Liver (tissue), 9 donors: ENCODE data around the gene CD79B. TPM values are rescaled to one million over a fixed set of nuclear protein-coding genes. Genes with fewer than 3 reads are reported as not detected.

Experiments used
- DNase-seq: peaks from one replicate; pipeline ENCODE4 v3.0.0-alpha.2; 2017; ENCODE audit warnings: low spot score
- H3K27ac ChIP-seq, 2 donors: one replicate each; pipeline ENCODE4 v1.7.0; 2013; ENCODE audit warnings: inconsistent platforms in 2 of 2, low read length in 2 of 2, control low read depth in 1 of 2, low read depth in 1 of 2, mild to moderate bottlenecking in 1 of 2
- H3K27me3 ChIP-seq, 4 donors: one replicate each; pipeline versions ENCODE4 v1.6.1 to v1.7.0; 2013; ENCODE audit warnings: low read length in 3 of 4, inconsistent platforms in 1 of 4, mild to moderate bottlenecking in 1 of 4, moderate library complexity in 1 of 4; ENCODE audit not compliant: control insufficient read depth in 4 of 4, insufficient read depth in 4 of 4
- H3K36me3 ChIP-seq, 4 donors: one replicate each; pipeline versions ENCODE4 v1.6.1 to v1.7.0; 2013; ENCODE audit warnings: low read length in 3 of 4, mild to moderate bottlenecking in 3 of 4, low read depth in 1 of 4, moderate library complexity in 1 of 4; ENCODE audit not compliant: control insufficient read depth in 4 of 4, insufficient read depth in 3 of 4
- H3K4me1 ChIP-seq, 4 donors: one replicate each; pipeline versions ENCODE4 v1.6.1 to v1.7.0; 2013; ENCODE audit warnings: low read length in 3 of 4, mild to moderate bottlenecking in 3 of 4, moderate library complexity in 1 of 4; ENCODE audit not compliant: control insufficient read depth in 4 of 4, insufficient read depth in 4 of 4
- H3K4me3 ChIP-seq, 3 donors: one replicate each; pipeline versions ENCODE4 v1.6.1 to v1.7.0; 2013; ENCODE audit warnings: low read length in 3 of 3, control low read depth in 1 of 3, low read depth in 1 of 3, mild to moderate bottlenecking in 1 of 3
- H3K9ac ChIP-seq, 2 donors: one replicate each; pipeline ENCODE4 v1.7.0; 2013; ENCODE audit warnings: low read length in 2 of 2, mild to moderate bottlenecking in 2 of 2, moderate library complexity in 2 of 2, control low read depth in 1 of 2, low read depth in 1 of 2
- H3K9me3 ChIP-seq, 4 donors: one replicate each; pipeline versions ENCODE4 v1.6.1 to v1.7.0; 2013; ENCODE audit warnings: low read length in 3 of 4; ENCODE audit not compliant: control insufficient read depth in 4 of 4
- EGR1 ChIP-seq, 2 donors: IDR thresholded peaks; 2 replicates each; pipeline ENCODE4 v1.6.1; 2016 to 2018; ENCODE audit warnings: antibody characterized with exemption in 2 of 2, low read depth in 2 of 2
- FOXA1 ChIP-seq: IDR thresholded peaks from 2 replicates; pipeline ENCODE4 v1.6.1; 2016; ENCODE audit warnings: antibody characterized with exemption
- FOXA2 ChIP-seq: IDR thresholded peaks from 2 replicates; pipeline ENCODE4 v1.6.1; 2016; ENCODE audit warnings: antibody characterized with exemption
- GABPA ChIP-seq, 2 donors: IDR thresholded peaks in 1 of 2; conservative IDR thresholded peaks in 1 of 2; 2 replicates each; pipeline ENCODE4 v1.6.1; 2016; ENCODE audit warnings: antibody characterized with exemption in 2 of 2, mild to moderate bottlenecking in 1 of 2, moderate library complexity in 1 of 2
- HNF4A ChIP-seq, 2 donors: conservative IDR thresholded peaks; 2 replicates each; pipeline ENCODE4 v1.6.1; 2016; ENCODE audit warnings: antibody characterized with exemption in 2 of 2, mild to moderate bottlenecking in 2 of 2
- HNF4G ChIP-seq: IDR thresholded peaks from 2 replicates; pipeline ENCODE4 v1.6.1; 2016; ENCODE audit warnings: antibody characterized with exemption
- MAX ChIP-seq: IDR thresholded peaks from 2 replicates; pipeline ENCODE4 v1.6.1; 2016; ENCODE audit warnings: antibody characterized with exemption
- NR2F2 ChIP-seq: IDR thresholded peaks from 2 replicates; pipeline ENCODE4 v1.6.1; 2016; ENCODE audit warnings: antibody characterized with exemption
- RAD21 ChIP-seq, 2 donors: IDR thresholded peaks; 2 replicates each; pipeline ENCODE4 v1.6.1; 2016; ENCODE audit warnings: antibody characterized with exemption in 2 of 2, mild to moderate bottlenecking in 2 of 2
- RXRA ChIP-seq, 2 donors: IDR thresholded peaks; 2 replicates each; pipeline ENCODE4 v1.6.1; 2017 to 2018; ENCODE audit warnings: antibody characterized with exemption in 2 of 2, mild to moderate bottlenecking in 1 of 2
- SP1 ChIP-seq: IDR thresholded peaks from 2 replicates; pipeline ENCODE4 v1.6.1; 2018; ENCODE audit warnings: antibody characterized with exemption, mild to moderate bottlenecking
- TAF1 ChIP-seq: conservative IDR thresholded peaks from 2 replicates; pipeline ENCODE4 v1.6.1; 2016; ENCODE audit warnings: antibody characterized with exemption, mild to moderate bottlenecking
- YY1 ChIP-seq: IDR thresholded peaks from 2 replicates; pipeline ENCODE4 v1.6.1; 2016; ENCODE audit warnings: antibody characterized with exemption, mild to moderate bottlenecking
- ZBTB33 ChIP-seq: IDR thresholded peaks from 2 replicates; pipeline ENCODE4 v1.6.1; 2016; ENCODE audit warnings: antibody characterized with exemption
- WGBS: extraction: QIAGEN DNeasy Blood & Tissue Kit; methylation state at CpG from one replicate; pipeline ENCODE4 v1.1.7; 2013; 5-methylcytosine and 5-hydroxymethylcytosine counted together
- polyA plus RNA-seq, 2 donors: library from polyadenylated mRNA; stranded (reverse) in 1 of 2; unstranded in 1 of 2; fragments of 200-250 nt in 1 of 2; fragments of >200 nt in 1 of 2; fragmentation: Nextera tagmentation in 1 of 2; extraction: Ambion mirVana in 1 of 2; gene quantifications; one replicate each; pipeline versions ENCODE4 v1.2.1 to v1.2.3, GENCODE V29; 2013 to 2015
- total RNA-seq, 2 donors: library from RNA; depleted of rRNA; stranded (reverse); fragments of >200 nt; gene quantifications; one replicate each; pipeline ENCODE4 v1.2.3, GENCODE V29; 2014
- TF ChIP-seq, protein P1 (sequence below): IDR thresholded peaks from 2 replicates; pipeline ENCODE4 v1.6.1; 2016; ENCODE audit warnings: antibody characterized with exemption
- TF ChIP-seq, protein P2 (sequence below): IDR thresholded peaks from 2 replicates; pipeline ENCODE4 v1.6.1; 2016; ENCODE audit warnings: antibody characterized with exemption, mild to moderate bottlenecking
- TF ChIP-seq, protein P3 (sequence below): fragments of 150-350 bp; IDR thresholded peaks from 2 replicates; pipeline ENCODE4 v1.5.1; 2017; ENCODE audit warnings: improper control_type of control experiment, low read depth, low read length; ENCODE audit not compliant: missing input control
- donor health status: healthy.
- donor health status: healthy.
- donor health status: healthy.
- donor health status: healthy.
- donor health status: healthy.

CD79B gene
- total and polyA plus RNA-seq, 4 donors, result 1.3 to 6.5 (median 3.5) TPM

DNA sequence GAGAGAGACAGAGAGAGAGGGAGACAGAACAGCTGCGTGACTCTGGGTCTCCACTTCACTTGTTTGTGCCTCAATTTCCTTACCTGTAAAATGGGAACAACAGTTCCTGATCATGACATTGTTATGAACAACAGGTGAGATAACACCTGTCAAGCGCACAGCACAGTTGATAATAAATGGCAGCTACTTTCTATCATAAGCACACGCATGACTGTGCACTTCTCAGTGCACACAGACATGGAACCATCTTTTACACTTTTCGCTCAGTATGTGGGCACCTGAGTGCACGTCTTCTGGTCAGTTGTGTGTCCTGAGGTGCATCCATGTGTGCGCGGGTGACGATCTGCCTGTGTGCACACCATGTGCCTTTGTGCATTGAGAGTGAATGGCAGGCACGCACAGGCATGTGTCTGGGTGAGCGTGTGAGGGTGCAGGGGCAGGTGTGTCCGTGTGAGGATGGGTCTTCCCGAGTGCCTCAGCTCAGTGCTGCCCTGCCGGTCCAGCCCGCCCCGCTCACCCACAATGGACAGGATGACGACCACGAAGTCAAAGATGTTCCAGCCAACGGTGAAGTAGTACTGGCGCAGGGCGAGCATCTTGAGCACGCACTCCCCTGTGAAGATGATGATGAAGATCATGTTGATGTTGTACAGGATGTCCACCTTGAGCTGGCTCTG is 10.3 kb upstream of the CD79B start:
- TF ChIP-seq HNF4G, result no peak
- no peak for TF ChIP-seq SP1
- TF ChIP-seq EGR1 (IDR thresholded peaks at IDR 0.05; ENCODE audit: low read depth in 2 of 2), result no peak
- TF ChIP-seq, protein P1, sequence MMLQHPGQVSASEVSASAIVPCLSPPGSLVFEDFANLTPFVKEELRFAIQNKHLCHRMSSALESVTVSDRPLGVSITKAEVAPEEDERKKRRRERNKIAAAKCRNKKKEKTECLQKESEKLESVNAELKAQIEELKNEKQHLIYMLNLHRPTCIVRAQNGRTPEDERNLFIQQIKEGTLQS, result no peak
- TF ChIP-seq GABPA (IDR thresholded peaks at IDR 0.05 in 1 of 2, conservative IDR thresholded peaks at IDR 0.05 in 1 of 2), result no peak
- TF ChIP-seq RAD21 (IDR thresholded peaks at IDR 0.05), result no peak
- TF ChIP-seq HNF4A (conservative IDR thresholded peaks at IDR 0.05), result no peak
- TF ChIP-seq ZBTB33, result no peak
- TF ChIP-seq, protein P2, sequence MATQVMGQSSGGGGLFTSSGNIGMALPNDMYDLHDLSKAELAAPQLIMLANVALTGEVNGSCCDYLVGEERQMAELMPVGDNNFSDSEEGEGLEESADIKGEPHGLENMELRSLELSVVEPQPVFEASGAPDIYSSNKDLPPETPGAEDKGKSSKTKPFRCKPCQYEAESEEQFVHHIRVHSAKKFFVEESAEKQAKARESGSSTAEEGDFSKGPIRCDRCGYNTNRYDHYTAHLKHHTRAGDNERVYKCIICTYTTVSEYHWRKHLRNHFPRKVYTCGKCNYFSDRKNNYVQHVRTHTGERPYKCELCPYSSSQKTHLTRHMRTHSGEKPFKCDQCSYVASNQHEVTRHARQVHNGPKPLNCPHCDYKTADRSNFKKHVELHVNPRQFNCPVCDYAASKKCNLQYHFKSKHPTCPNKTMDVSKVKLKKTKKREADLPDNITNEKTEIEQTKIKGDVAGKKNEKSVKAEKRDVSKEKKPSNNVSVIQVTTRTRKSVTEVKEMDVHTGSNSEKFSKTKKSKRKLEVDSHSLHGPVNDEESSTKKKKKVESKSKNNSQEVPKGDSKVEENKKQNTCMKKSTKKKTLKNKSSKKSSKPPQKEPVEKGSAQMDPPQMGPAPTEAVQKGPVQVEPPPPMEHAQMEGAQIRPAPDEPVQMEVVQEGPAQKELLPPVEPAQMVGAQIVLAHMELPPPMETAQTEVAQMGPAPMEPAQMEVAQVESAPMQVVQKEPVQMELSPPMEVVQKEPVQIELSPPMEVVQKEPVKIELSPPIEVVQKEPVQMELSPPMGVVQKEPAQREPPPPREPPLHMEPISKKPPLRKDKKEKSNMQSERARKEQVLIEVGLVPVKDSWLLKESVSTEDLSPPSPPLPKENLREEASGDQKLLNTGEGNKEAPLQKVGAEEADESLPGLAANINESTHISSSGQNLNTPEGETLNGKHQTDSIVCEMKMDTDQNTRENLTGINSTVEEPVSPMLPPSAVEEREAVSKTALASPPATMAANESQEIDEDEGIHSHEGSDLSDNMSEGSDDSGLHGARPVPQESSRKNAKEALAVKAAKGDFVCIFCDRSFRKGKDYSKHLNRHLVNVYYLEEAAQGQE, result no peak
- no peak for TF ChIP-seq YY1
- TF ChIP-seq FOXA2, result no peak
- Histone ChIP-seq H3K9me3 (no peaks in the 10 kb centered on the region), H3K27me3 (no peaks in the 10 kb centered on the region), H3K4me3 (no peak overlapping the region), H3K36me3 (no peaks in the 10 kb centered on the region), H3K9ac (no peak overlapping the region), H3K27ac (no peak overlapping the region), H3K4me1 (peaks cover 0 to 4% (median 0%) of the 10 kb centered on the region in 4 donors)
- 94% methylated on average over 21 of the region's 21 CpGs for WGBS
- no peak for DNase-seq

GRCh38 chr17:63941751-63942150 is 9.6 kb upstream of the CD79B start:
- Histone ChIP-seq H3K4me1 (peaks cover 0 to 4% (median 0%) of the 10 kb centered on the region in 4 donors), H3K9me3 (no peaks in the 10 kb centered on the region), H3K27me3 (no peaks in the 10 kb centered on the region), H3K36me3 (no peaks in the 10 kb centered on the region), H3K4me3 (no peak overlapping the region), H3K27ac (no peak overlapping the region), H3K9ac (no peak overlapping the region)
- DNase-seq, result no peak
- TF ChIP-seq FOXA2 (no peak), NR2F2 (no peak), GABPA (IDR thresholded peaks at IDR 0.05 in 1 of 2, conservative IDR thresholded peaks at IDR 0.05 in 1 of 2) (no peak), MAX (no peak), RAD21 (IDR thresholded peaks at IDR 0.05) (no peak), ZBTB33 (no peak), HNF4G (no peak), RXRA (IDR thresholded peaks at IDR 0.05) (no peak), FOXA1 (no peak), TAF1 (no peak)
- TF ChIP-seq, protein P1, result no peak
- TF ChIP-seq, protein P3, sequence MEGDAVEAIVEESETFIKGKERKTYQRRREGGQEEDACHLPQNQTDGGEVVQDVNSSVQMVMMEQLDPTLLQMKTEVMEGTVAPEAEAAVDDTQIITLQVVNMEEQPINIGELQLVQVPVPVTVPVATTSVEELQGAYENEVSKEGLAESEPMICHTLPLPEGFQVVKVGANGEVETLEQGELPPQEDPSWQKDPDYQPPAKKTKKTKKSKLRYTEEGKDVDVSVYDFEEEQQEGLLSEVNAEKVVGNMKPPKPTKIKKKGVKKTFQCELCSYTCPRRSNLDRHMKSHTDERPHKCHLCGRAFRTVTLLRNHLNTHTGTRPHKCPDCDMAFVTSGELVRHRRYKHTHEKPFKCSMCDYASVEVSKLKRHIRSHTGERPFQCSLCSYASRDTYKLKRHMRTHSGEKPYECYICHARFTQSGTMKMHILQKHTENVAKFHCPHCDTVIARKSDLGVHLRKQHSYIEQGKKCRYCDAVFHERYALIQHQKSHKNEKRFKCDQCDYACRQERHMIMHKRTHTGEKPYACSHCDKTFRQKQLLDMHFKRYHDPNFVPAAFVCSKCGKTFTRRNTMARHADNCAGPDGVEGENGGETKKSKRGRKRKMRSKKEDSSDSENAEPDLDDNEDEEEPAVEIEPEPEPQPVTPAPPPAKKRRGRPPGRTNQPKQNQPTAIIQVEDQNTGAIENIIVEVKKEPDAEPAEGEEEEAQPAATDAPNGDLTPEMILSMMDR, result no peak
- TF ChIP-seq, protein P2, result no peak
- 94% methylated on average over 23 of the region's 23 CpGs for WGBS
